Stimulated activated CD4-positive, alpha-beta T cell treated with anti-CD3 and anti-CD28 coated beads, Interleukin-1b, Interleukin-23, amount 100 ng/mL, for 48 hours (primary cell): ENCODE results near the gene MAN1A2.

ENCODE experiments used
- DNase-seq: peaks from one replicate; pipeline ENCODE4 v3.0.0-alpha.2; 2020

MAN1A2 gene

DNA sequence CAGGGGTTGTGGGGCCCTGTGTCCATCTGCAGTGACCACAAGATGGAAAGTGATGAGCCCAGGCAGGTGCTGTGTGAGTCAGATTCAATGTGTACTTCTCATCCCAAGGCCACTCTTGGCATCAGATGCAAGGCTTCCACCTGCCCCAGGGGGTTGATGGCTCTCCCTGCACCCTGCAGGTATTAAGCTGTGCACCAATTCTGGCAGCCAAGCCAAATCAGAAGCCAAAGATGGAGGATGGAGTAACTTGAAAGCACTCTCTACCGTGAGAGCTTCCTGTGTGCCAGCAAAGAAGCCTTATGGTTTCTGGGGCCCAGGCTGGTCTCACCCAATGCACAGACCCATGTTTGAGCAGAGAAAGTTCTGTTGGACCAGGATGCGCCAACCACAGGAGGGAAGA is 194.3 kb downstream of the MAN1A2 start:
- DNase-seq: no peak

DNA sequence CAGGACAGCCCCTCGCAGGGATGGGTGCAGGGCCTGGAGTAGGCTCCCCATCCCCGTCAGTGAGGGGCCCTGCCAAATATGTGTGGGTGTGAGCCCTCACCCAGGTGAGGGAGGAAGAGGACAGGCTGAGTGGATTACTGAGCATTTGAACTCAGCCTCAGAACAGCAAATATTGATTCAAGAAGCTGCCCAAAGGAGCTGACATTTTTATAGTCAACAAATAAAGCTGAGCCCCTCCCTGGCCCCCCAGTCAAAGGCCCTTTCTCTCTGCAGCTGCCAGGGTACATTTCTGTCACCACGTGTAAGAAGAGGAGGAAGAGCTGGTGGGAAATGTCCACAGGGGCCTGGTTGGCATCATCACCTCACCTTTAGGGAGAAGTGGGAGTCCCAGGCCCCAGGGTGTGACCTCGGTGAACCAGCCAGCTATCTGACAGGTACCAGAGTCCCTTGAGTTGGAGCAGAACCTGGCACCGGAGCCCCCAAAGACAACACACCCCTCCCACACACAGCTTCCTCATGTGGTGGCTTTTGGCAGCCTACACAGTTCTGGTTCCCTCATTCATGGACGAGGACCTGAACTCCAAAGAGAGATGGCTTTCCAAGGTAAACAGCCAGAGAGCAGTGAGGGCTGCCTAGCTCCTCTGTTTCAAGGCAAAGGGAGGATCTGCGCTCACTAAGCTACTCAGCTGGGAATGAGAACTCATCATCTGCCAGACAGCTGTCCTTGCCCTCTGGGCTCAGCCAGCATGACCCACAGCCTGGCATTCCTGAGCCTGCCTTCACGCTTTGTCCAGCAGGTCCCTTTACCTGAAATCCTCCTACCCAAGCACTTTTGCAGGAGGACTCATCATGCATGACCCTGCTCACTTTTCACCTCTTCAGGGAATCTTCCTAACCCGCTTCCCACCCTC is 195.6 kb downstream of the MAN1A2 start:
- DNase-seq: no peak

DNA sequence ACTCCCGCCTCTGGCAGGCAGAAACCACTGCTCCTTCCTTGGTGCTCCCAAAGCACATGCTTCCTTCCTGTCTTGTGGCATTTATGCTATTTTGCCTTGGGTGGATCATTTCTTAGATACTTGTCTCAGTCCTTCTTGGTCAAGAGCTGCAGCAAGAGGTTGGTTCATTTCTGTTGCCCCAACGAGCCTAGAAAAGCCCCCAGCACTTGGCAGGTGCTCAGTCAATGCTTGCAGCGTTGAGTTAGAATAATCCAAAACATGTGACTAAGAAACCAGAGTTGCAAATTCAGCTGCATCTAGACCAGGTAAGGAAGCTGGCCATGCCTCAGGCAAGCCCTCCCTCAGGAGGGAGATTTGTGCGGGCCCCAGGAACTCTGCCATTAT is 196.2 kb downstream of the MAN1A2 start:
- DNase-seq: no peak

DNA sequence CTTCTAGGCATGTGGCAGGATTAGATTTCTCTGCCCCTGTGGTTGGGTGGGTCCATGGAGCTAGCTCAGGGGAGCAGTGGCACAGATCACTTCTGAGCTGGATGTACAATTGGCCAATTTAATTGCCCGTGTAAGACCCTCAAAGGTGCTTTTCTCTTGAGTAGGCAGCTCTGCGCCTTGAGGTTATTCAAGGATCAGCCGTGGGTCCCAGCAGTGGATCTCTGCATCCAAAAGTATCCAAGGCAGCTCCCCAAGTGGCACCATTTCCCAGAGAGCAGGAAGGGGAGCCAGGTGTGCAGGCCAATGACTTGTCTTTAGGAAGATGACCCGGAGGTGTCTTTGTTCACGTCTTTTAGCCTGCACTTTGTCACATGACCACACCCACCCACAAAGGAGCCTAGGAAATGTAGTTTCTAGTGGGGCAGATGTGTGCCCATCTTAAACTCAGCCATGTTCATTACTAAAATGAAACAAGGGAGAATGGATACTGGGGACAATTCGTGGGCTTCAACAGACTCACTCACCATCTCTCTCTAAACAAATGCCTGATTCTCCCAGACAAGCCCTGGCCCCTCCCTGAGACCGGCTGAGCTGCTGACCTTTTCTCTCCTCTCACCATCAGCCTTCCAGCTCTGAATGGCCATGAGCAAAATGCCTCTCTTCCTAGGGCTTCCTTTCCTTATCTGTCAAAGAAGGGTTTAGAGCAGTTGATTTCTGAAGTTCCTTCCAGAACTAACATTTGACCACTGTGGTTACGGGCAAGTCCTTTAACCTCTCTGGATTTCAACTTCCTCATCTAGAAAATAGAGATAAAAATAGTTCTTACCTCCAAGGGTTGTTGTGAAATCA is 197.2 kb downstream of the MAN1A2 start:
- DNase-seq: no peak

DNA sequence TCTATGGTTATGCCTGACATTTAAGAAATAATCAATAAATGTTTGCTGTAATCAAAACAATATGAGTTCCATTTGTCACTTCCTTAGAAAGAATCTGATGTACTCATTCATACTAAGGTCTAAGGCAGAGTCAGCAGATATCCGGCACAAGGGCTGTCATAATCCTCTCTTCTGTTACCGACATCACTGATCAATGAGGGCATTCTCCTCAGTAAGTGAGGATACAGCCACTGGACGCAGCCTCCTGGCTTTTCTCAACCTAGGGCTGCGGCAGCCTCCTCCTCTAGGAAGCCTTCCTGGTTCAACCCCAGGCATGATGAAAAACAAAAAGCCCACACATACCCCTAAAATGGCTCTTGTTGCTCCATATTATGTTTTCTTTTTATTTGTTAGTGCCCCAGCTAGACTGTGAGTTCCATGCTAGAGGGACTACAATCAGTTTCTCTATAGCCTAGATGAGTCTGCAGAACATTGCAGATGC is 197.9 kb downstream of the MAN1A2 start:
- no peak for DNase-seq

DNA sequence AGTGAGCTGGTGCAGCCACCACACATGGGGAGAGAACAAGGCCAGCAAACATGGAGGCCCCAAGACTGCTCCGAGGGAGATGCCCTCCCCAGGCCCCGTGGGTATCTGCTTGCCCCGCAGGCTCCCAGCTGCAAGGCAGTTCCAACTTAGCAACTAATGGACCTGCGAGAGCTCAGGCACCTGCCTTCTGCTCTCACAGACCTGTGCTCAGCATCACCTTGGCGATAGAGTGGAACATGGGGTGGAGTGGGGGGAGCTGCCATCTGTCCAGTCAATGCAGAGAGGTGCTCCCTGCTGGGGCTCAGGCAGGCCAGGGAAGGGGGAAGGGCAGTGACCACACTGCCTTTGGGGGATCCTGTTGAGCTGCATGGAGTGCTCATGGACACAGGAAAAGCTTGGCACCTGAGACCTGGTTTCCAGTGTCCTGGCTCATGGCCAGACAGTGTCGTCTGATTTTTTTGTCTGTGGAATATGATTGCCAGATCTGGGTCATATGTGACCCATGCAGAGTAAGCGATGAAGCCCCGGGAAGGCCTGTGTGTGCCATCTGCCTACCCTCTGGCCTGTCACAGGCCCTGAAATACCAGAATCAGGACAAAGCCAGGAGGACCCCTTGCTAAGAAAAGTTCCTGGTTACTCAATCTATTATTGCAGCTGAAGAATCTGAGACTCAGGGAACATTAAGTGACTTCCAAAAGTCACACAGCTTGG is 198.7 kb downstream of the MAN1A2 start:
- DNase-seq: no peak

DNA sequence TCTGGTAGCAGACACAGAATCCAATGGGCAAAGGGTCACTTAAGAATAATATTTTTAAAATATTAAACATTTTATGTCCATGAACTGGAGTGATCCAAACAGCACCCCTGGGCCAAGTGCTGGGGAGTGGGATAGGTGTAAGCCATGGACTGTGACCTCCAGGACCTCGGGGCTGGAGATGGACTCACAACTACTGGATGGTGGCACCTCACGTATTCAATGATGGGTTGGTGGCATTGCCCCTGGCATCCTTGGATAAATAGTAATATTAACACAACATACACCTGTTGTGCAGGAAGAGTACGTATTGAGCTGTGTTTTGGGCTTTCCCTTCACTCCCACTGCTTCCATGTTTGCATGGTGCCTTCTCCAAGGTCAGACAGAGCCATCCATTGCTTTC is 199.3 kb downstream of the MAN1A2 start:
- no peak for DNase-seq

DNA sequence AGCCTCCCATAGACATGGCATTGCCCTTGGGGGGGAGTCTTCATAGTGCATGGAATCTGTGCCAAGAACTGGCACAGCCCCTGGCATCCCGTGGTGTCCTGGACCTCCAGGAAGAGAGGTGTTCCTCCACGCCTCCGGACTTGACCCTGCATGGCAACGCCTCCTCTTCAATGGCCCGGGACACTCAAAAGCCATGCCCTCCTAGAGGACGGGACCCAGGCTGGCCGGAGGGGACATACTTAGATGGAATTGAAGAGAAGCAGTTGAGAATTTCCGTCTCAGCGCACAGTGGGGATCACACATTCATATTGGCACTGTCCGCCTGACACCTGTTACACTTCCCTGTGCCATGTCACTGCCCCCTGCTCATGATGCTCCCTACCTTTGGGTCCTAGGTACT is 200.2 kb downstream of the MAN1A2 start:
- DNase-seq: no peak

DNA sequence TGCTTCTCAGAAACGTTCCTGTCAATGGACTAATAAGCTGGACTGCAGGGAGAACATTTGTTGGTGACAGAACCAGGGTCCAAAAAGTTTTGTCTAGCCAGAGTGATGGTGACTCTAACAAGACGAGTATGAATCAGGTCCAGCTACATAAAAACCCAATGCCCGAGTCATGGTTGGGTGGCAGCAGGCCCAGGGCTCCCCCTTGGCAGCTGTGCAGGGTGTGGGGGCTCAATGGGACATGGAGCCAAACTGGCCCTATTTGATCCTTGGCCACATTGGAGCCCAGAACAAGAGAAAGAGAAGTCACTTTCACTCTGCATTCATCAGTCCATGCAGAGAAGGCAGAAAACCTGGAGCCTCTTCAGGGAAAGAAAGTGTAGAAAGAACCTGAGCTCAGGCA is 200.7 kb downstream of the MAN1A2 start:
- no peak for DNase-seq

DNA sequence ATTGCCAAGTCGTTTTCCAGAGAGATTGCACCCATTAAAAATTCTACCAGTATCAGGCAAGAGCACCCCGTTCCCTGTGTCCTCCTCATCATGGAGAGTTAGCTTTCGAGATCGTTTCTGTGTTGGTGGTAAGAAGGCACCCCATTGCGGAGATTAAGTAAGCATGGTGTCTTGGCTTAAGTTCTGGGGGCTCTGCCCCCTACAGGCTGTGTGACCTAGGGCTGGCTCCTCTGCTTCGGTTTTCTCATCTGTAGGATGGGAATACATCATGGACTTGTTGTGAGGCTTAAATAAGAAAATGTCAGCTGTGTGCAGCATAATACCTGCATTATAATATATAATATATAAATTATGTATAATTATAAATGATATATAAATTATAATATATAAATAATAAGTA is 201.8 kb downstream of the MAN1A2 start:
- no peak for DNase-seq

DNA sequence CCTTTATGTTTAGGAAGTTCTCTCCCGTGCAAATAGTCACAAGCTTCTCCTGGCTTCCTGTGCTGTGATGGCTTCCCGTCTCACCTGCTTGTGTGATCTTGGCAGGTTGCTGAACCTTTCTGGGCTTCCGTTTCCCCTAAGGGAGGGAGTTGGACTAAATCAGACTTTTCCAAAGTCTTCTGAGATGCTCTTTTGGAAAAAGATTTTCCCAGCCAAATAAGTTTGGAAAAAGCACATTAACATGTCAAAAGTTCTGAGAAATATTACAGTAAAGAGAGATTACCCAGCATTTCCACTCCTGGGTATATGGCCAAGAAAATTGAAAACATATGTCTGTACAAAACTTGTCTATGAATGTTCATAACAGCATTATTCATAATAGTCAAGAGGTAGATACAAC is 202.6 kb downstream of the MAN1A2 start:
- no peak for DNase-seq

DNA sequence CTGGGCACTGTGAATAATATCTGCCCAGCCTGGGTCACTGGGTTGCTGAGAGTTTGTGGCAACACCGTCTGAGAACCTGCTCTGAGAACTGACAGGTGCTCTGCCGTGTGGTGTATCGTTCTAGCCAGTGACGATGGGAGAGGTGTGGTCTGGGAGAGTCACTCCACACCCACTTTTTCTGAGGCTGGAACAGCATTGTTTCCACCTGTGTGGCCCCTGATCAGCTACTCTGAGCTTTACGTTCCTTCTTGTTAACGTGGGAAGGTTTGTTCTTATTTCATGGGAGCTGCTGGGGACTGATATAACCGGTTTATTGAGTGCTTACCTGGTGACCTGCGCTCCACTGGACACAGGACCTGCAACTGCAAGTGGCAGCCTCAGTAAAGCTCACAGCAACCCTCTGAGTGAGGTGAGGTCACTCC is 203.8 kb downstream of the MAN1A2 start:
- no peak for DNase-seq

DNA sequence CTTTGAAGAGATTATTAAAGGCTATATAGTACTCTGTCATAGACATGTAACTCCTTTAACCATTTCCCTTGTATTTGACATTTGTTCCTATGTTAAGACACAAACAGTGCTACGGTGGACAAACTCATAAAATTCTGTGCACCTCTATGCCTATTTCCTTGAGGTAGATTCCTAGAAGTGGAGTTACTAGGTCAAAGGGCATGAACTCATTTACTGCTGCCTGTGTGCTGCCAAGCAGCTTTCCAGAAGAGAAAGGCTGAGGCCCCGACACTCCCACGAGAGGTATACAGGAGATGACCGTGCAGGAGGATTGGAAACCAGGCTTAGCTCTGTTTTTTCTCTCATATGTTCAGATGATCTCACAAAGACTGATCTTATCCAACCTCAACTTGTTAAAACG is 204.2 kb downstream of the MAN1A2 start:
- DNase-seq: no peak

DNA sequence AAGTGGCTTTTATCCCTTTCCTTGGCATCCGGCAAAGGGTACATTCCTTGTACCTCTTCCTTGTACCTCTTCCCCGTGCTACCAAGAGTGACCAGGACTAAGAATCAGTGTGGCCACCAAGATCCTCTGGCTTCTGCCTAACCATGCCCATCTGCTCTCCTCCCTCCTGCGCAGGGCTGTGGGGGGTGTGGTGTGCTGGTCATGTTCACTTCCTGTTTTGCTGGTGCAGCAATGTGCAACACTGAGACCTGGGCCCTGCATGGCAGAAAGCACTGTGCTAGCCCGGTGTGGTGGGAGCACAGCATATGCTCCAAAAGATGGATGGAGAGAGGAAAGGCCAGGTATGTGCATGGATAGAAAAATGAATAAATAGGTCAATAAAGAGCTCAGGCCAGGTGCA is 205.3 kb downstream of the MAN1A2 start:
- DNase-seq: peak; percentile 13

DNA sequence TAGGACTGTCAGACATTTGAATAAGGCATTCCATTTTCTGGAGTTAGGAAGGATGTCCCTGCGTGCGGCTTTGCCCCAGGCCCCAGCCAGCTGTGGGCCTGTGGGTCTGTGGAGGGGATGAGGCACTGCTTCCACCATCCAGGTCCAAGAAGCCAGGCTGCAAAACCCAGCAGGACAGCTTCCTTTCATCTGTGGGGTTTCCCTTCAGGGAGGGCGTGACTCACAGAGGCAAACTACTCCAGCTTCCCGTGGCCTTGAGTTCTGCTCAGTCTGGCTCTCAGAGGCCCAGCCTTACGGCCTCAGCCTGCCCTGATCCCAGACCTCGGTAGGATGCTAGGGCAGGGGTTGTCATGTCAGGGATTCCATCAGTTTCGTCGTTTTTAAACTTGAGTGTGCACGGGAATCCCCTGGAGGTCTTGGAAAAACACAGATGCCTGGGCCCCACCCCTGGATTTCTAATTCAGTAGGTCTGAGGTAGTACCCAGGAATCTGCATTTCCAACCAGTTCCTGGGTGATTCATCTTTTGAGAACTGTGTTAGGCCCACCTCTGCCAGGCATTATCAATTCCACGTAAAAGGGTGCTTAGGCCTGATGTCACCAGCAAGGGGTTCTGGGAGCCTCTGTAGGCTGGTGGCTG is 206.3 kb downstream of the MAN1A2 start:
- peak; percentile 27 for DNase-seq

DNA sequence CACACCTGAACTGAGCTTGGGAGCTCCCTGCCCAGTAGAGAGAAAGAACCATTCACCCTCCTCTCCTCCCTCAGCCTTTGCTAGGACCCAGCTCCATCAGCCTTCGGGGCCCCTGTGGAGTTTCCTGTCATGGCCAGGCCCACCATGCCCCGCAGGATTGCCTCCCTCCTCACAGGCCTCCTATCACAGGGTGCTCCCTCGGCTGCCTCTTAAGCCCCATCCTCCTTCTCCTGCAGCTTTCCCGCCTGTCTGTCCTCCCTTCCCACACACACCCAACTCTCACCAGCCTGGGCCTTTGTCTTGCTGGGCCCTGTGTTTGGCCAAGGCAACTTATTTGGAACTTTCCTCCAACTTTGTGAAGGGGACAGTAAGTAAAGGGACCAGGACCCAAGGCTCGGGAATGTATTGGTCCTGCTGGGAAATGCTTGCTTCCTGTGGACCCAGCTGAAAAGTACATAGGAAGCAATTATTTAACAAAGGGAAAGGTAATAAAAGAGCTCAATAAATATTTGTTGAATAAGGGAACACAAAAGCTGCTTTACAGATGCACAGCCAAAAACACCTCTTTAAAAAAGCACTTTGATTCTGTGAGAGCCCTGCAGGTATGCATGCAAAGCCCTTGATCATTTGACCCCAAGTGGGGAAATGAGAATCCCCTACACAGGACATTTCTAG is 207.0 kb downstream of the MAN1A2 start:
- no peak for DNase-seq

DNA sequence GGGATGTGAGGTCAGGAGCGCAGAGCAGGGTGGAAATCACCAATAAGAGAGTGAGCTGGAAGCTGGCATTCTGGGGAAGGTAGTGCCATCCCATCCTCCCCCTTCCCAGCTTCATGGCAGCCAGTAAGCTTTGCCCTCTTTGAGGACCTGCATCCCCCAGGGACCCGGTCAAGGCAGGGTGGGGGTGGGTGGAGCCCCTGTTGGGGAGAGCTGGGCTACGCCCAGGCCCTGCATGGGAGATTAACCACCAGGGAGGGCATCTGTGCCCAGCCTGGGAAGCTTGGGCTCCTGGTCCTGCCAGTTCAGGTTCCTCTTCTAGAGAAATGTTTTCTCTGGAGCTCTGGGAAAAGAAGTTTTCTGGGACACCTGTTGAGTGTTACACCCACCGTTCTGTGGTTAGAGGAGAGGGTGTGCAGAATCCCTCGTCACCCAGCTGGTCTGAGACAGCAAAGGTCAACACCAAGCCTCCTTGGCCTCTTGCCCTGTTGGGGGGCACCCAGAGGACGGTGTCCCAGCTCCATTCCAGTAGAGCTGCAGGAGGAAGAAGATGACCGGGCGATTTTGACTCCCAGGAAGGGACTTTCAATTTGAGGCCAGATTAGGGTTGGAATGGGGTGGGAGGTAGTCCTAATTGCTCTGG is 208.5 kb downstream of the MAN1A2 start:
- no peak for DNase-seq

DNA sequence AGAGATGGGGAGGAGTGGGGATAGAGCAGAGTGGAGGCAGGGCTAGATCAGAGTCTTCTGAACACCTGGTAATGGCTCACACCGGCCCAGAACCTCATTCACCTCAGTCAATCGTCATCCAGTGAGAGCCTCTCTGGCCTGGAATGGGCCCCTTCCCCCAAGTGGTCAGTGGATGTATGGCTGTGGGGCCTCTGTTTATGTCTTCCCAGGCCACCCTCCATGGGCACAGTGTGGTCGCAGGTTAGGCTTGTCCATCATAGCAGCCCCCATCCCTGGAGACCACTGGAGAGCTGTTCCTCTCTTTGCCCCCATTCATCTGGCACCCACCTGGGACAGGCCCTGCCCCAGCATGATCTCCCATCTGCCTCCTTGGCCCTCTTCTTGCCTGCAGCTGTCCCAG is 209.0 kb downstream of the MAN1A2 start:
- no peak for DNase-seq

DNA sequence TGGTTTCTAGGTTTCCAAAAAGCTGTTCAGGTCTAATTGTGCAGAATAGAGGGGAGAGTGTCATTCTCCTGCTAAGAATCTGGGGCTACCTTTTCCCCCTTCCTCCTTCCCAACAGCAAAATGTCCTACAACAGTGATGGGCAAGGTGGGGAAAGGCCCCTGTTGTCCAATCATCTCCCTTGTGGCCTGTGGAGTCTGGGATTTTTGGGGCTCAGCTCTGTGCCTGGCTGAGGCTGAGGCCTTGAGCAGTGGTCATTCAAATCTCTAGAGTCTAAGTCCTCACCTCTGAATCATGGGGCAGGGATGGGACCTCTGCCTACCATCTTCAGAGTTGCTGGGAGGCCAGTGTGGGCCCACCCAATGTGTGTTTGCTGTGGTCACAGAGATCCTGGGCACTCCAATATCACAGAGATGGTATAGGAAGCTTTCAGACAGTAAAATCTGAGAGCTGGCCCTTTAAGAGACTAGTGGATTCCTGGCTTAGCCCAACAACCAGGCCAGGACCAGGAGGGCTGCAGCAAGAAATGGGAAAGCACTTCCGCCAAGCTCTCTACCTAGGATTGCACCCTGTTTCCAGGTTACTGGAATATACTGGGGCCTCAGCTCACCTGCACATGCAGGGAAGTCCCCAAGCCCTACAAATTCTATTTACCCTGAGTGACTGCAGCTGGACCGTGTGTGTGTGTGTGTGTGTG is 210.1 kb downstream of the MAN1A2 start:
- DNase-seq: no peak

DNA sequence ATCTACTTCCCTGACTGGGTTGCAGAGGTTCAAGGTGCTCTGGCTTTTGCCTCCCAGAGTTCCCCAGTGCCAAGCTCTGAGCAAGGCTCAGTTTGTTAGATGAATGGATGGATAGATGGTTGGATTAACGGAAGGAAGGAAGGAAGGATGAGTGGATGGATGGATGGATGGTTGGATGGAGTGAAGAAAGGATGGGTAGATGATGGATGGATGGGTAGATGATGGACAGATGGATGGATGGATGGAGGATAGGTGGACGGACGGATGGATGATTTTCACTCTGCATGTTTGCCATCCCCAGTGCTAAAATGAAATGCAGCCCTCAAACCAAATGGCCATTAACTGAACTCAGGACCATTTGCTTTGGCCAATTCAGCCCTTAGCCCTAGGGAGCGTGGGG is 211.2 kb downstream of the MAN1A2 start:
- DNase-seq: no peak
